ENCODE results near the gene TMSB4X.
"Not testable (repeated sequence)": the region's sequence is repeated elsewhere in the genome, so short reads cannot be mapped to it uniquely, and the experiment has no call there.

The TMSB4X gene

DNA sequence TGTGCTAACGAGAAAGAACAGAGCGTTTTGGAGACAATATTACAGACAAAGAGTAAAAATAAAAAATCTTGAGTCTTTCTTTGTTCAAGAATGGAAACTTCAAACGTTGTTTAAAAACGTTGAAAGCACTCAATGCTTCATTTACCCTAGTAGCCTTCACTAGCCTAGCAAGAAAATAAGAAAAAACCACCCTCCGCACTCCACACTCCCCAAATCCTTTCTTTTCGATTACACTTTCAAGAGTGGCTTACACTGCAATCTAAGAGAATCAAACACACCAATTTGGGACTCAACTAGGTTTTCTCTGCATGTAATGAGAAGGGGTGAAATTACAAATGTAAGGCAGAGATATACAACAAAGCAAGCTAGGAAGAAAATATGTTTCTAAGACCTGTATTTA is 4.7 kb downstream of the TMSB4X start:
- Histone ChIP-seq H3K27me3 (ENCODE audit: insufficient read depth, low read length) (no peaks in the 10 kb centered on the region), H3K9ac (ENCODE audit: low read length) (peak overlapping the region; percentile 100), H3K9me3 (ENCODE audit: low read length) (no peaks in the 10 kb centered on the region), H3K4me1 (ENCODE audit: insufficient read depth, low read length, severe bottlenecking) (peaks cover 49% of the 10 kb centered on the region), H4K20me1 (ENCODE audit: insufficient read depth, low read length) (no peaks in the 10 kb centered on the region), H2AFZ (ENCODE audit: low read length) (no peak overlapping the region), H3K9me2 (ENCODE audit: low read depth, low read length) (no peaks in the 10 kb centered on the region), H3K4me2 (ENCODE audit: low read length) (peak overlapping the region; percentile 81), H3K36me3 (ENCODE audit: insufficient read depth, low read length) (peaks cover 27% of the 10 kb centered on the region), H3K79me2 (ENCODE audit: insufficient read depth, low read length) (peaks cover 17% of the 10 kb centered on the region), H3K4me3 (ENCODE audit: low read depth, low read length, poor library complexity, severe bottlenecking) (peak overlapping the region; percentile 23), H3K27ac (ENCODE audit: low read depth, low read length, poor library complexity, severe bottlenecking) (peak overlapping the region; percentile 97), H3F3A (ENCODE audit: insufficient read depth, low read length) (peaks cover 21% of the 10 kb centered on the region)
- no peak for TF ChIP-seq EZH2 (IDR thresholded peaks at IDR 0.05; ENCODE audit: borderline replicate concordance, low read length)
- TF ChIP-seq, protein P1, sequence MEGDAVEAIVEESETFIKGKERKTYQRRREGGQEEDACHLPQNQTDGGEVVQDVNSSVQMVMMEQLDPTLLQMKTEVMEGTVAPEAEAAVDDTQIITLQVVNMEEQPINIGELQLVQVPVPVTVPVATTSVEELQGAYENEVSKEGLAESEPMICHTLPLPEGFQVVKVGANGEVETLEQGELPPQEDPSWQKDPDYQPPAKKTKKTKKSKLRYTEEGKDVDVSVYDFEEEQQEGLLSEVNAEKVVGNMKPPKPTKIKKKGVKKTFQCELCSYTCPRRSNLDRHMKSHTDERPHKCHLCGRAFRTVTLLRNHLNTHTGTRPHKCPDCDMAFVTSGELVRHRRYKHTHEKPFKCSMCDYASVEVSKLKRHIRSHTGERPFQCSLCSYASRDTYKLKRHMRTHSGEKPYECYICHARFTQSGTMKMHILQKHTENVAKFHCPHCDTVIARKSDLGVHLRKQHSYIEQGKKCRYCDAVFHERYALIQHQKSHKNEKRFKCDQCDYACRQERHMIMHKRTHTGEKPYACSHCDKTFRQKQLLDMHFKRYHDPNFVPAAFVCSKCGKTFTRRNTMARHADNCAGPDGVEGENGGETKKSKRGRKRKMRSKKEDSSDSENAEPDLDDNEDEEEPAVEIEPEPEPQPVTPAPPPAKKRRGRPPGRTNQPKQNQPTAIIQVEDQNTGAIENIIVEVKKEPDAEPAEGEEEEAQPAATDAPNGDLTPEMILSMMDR (IDR thresholded peaks at IDR 0.05; ENCODE audit: low read length), result no peak

DNA sequence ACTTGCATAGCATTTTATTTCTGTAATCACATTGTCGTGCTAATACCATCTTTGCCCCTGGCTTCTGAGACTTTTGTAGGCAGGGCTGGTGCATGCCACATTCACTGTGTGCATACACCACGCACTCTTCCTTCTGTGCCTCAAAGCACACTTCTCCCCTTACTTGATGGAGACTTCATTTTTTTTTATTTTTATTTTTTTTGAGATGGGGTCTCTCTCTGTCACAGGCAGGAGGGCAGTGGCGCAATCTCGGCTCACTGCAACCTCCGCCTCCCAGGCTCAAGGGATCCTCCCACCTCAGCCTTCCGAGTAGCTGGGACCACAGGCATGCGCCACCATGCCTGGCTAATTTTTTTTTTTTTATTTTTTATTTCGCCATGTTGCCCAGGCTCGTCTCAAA is 5.1 kb downstream of the TMSB4X start:
- Histone ChIP-seq H3K36me3 (ENCODE audit: insufficient read depth, low read length) (peaks cover 26% of the 10 kb centered on the region), H3K79me2 (ENCODE audit: insufficient read depth, low read length) (peaks cover 15% of the 10 kb centered on the region), H3K4me2 (ENCODE audit: low read length) (peak overlapping the region; percentile 81), H3K27ac (ENCODE audit: low read depth, low read length, poor library complexity, severe bottlenecking) (peak overlapping the region; percentile 97), H3K4me3 (ENCODE audit: low read depth, low read length, poor library complexity, severe bottlenecking) (peak overlapping the region; percentile 23), H3F3A (ENCODE audit: insufficient read depth, low read length) (peaks cover 21% of the 10 kb centered on the region), H3K9ac (ENCODE audit: low read length) (peak overlapping the region; percentile 100), H3K4me1 (ENCODE audit: insufficient read depth, low read length, severe bottlenecking) (peaks cover 51% of the 10 kb centered on the region)
- H3K9me2 ChIP-seq (ENCODE audit: low read depth, low read length); H3K27me3 ChIP-seq (ENCODE audit: insufficient read depth, low read length); H3K9me3 ChIP-seq (ENCODE audit: low read length); H4K20me1 ChIP-seq (ENCODE audit: insufficient read depth, low read length); H2AFZ ChIP-seq (ENCODE audit: low read length): not testable (repeated sequence)

DNA sequence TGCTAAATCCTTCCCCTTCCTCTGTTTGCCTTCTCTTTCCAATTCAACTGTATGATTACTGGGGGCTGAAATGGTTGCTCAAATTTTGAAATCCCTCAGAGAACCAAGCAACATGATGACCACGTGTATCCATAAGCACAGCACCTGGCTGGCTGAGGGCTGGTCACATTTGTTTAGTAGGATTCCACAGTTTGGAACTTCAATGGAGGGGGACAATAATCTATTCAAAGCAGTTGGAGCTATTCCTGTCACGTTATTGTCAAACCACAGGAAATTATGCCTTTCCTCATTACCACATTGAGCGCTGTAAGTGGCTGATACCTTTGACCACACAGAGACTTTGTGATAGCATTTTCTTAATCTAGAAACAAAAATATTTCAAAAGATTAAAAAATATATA is 7.0 kb downstream of the TMSB4X start:
- H3K27ac ChIP-seq (ENCODE audit: low read depth, low read length, poor library complexity, severe bottlenecking), result peak overlapping the region; percentile 57
- no peaks in the 10 kb centered on the region for H4K20me1 ChIP-seq (ENCODE audit: insufficient read depth, low read length)
- H2AFZ ChIP-seq (ENCODE audit: low read length), result no peak overlapping the region
- H3K79me2 ChIP-seq (ENCODE audit: insufficient read depth, low read length), result no peaks in the 10 kb centered on the region
- no peak overlapping the region for H3K4me2 ChIP-seq (ENCODE audit: low read length)
- peaks cover 10% of the 10 kb centered on the region; the same call in 1 of the 2 replicates for H3F3A ChIP-seq (ENCODE audit: insufficient read depth, low read length)
- no peaks in the 10 kb centered on the region for H3K27me3 ChIP-seq (ENCODE audit: insufficient read depth, low read length)
- no peaks in the 10 kb centered on the region for H3K9me2 ChIP-seq (ENCODE audit: low read depth, low read length)
- peaks cover 8% of the 10 kb centered on the region for H3K36me3 ChIP-seq (ENCODE audit: insufficient read depth, low read length)
- no peak overlapping the region for H3K4me3 ChIP-seq (ENCODE audit: low read depth, low read length, poor library complexity, severe bottlenecking)
- H3K9me3 ChIP-seq (ENCODE audit: low read length), result no peaks in the 10 kb centered on the region
- no peak overlapping the region for H3K9ac ChIP-seq (ENCODE audit: low read length)
- H3K4me1 ChIP-seq (ENCODE audit: insufficient read depth, low read length, severe bottlenecking), result peaks cover 51% of the 10 kb centered on the region
- no peak for TF ChIP-seq EZH2 (IDR thresholded peaks at IDR 0.05; ENCODE audit: borderline replicate concordance, low read length)
- TF ChIP-seq, protein P1 (IDR thresholded peaks at IDR 0.05; ENCODE audit: low read length), result no peak

DNA sequence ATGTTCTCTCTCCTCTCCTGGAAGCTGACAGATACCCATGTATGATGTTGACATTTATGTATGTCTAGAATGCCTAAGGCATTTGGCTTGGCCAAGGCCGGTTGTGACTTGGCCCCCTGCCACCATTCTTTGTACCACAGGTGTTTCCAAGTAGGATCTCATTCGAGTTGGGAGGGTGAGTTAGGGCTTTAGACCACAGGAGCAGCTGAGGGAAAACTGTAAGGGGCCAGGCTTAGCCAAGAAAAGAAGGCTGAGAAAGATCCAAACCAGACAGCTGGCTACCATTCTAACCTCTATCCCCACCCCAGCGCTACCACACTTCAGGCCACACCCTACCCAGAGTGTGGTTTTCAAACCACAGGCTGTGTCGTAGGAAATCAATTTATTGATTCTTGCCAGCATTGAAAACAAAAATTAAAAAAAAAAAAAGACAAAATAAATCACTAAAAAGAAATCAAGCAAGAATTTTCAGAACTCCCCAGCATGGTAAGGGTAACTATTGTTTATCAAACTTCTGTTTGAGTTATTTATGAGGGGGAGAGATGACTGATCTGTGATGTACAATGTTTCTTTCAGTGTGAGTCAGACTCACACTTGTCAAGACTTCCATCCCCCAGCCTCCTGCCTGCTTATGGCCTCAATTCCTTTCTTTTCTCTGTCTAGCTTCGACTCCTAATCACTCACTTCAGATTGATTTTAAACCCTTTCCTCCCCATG is 9.9 kb downstream of the TMSB4X start:
- no peak overlapping the region for H2AFZ ChIP-seq (ENCODE audit: low read length)
- H3K4me1 ChIP-seq (ENCODE audit: insufficient read depth, low read length, severe bottlenecking), result peaks cover 37% of the 10 kb centered on the region
- no peaks in the 10 kb centered on the region for H3K27me3 ChIP-seq (ENCODE audit: insufficient read depth, low read length)
- no peak for TF ChIP-seq EZH2 (IDR thresholded peaks at IDR 0.05; ENCODE audit: borderline replicate concordance, low read length)
- TF ChIP-seq, protein P1 (IDR thresholded peaks at IDR 0.05; ENCODE audit: low read length), result no peak
- no peak overlapping the region for H3K4me2 ChIP-seq (ENCODE audit: low read length)
- no peak overlapping the region for H3K9ac ChIP-seq (ENCODE audit: low read length)
- H3K9me3 ChIP-seq (ENCODE audit: low read length), result no peaks in the 10 kb centered on the region
- H3K4me3 ChIP-seq (ENCODE audit: low read depth, low read length, poor library complexity, severe bottlenecking), result no peak overlapping the region
- H3F3A ChIP-seq (ENCODE audit: insufficient read depth, low read length), result no peaks in the 10 kb centered on the region
- no peaks in the 10 kb centered on the region for H3K79me2 ChIP-seq (ENCODE audit: insufficient read depth, low read length)
- H3K9me2 ChIP-seq (ENCODE audit: low read depth, low read length), result no peaks in the 10 kb centered on the region
- H3K27ac ChIP-seq (ENCODE audit: low read depth, low read length, poor library complexity, severe bottlenecking), result peak overlapping the region; percentile 32
- H3K36me3 ChIP-seq (ENCODE audit: insufficient read depth, low read length), result no peaks in the 10 kb centered on the region
- no peaks in the 10 kb centered on the region for H4K20me1 ChIP-seq (ENCODE audit: insufficient read depth, low read length)
